ENCODE data around the gene TTYH3.

The TTYH3 gene

DNA sequence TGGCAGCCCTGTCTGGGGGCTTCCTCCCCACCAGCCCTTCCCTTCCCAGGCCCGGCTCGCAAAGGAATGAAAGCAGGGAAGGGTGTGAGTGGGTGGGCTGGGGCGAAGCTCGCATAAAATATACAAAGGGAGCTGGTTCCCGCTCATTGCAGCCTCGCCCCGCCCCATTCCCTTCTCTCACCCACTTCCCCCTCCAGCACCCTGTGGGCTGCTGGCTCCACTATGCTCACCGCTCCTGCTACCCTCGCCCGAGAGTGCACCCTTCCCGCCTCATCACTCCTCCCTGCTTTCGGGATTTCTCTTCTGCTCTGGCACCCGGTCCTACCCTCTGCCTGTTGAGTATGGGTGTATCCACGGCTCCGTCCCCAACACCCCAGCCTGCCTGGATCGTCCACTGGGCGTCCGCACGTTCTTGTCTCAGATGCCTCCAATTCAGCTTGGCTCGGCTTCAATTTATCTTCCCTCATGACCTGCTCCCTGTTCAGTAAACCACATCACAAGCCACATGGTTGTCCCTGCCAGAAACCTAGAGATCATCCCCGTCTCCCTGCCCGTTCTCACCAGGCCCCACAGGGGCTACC, 14.4 kb upstream of the TTYH3 start:
- no peak for DNase-seq

DNA sequence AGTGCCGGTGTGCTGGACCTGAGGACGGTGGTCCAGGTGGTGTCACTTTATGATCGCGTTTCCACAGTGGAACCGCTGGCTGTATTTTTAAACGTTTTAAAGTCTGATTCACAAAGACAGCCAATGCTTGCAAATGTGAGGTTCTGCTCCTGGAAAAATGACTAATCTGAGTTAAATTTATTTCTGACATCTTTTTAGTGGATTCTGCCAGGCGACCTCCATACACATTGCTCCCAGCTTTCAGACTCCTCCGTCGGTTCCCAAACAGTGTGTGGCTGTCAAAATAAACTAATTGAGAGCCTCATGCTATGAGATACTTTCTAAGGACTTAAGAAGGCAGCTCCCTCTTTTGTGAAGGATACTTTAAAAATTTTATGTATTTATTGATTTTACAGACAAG, 12.7 kb upstream of the TTYH3 start:
- no peak for DNase-seq

DNA sequence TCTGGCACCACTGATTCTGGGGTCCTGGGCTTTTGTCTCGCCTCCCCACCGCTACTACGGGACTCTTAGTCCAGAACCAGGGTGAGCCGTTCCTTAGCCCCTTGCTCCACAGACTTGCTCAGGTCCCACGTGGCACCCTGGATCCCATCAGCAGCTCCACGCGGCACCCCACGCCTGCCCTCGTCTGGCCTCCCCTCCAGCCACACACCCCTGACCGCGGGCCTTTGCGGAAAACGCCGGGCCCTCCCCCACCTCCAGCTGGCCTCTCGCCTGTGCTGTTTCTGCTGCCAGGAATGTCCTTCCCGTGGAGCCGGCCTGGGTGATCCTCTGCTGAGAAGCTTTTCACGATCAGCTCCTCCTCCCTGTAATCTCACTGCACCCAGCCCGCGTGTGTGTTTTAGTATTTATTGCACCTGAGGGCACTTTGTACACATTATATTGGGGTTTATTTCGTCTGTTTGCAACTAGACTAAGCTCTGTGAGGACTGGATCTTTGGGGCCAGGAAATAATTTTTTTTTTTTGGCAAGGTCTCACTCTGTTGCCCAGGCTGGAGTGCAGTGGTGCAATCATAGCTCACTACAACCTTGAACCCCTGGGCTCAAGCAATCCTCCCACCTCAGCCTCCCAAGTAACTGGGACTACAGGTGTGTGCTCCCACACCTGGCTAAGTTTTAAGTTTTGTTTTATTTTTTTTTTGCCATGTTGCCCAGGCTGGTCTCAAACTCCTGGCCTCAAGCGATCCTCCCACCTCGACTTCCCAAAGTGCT, 10.5 kb upstream of the TTYH3 start:
- no peak for DNase-seq

DNA sequence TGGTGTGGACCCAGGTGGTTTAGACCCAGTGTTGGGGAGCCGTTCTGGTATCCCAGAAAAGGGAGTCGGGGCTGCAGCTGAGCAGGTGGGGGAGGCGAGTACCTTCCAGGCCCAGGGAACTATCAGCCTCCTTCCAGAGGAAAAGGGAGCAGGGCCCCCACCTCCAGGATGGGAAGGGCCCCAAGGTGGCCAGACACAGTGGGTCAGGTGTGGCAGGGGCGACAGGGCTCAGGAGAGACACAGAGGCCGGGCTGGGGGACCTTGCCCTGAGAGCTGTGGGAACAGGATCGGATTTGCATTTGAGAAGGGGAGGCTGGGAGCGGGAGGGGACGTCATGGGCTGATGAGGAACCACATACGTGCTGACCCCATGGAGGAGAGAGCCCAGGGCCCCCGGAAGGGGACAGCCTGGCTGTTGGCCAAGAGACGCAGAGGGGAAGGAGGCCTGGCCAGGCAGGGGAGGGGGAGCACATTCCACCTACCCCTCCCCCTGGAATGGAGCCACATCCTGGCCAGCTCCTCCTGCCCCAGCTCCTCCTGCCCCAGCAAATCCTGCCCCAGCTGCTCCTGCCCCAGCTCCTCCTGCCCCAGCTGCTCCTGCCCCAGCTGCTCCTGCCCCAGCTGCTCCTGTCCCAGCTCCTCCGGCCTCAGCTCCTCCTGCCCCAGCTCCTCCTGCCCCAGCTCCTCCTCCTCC, 9.7 kb upstream of the TTYH3 start:
- peak; percentile 28 for DNase-seq

DNA sequence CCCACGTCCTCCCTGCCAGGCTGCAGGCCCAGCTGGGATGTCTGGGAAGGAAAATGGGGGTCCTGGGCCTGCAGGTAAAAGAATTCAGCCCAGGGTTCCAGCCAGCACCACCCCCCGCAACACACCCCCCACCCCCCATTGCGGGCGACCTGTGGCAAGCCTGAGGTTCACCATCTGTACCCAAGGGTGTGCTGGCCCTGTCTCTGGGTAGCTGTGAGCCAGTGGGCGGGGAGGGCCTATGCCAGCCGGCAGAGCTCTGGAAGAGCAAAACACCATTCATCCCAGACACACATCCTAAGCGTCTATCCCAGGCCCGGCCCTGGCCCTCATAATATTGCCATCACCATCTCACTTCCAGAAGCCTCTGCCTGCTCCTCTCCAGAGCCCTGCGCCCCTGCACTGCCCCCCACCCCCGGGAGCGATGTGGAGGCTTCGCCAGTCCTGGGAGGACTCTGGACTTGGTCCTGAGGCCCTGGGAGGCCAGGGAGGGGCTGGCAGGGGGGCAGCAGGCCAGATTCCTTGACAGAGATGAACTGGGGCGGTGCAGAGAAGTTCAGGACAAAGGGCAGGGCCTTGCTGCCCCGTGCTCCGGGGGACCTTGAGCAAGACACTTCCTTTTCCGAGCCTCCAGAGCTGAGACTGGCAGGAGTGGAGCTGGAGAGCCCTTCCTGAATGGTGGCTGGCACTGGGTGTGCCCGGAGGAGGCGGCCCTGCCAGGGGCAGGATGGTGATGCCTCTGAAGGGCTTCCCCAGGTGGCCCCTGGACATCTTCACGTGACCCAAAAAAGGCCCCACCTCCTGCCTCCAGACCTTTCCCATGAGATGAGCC, 8.7 kb upstream of the TTYH3 start:
- DNase-seq = peak; percentile 46

DNA sequence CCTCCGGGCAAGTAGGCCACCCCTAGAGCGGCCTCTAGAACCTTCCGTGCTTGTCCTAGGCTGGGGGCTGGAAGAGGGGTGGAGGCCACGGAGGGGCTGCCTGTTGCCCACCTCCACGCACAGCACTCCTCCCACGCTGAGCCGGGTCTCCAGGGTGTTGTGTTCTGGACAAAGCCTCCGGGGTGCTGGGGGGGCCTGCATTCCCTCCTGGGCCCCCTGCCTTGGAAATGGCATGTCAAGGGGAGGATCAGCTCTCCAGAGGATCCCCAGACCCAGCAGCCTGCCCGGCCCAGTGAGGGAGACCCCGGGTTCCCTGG, 8.1 kb upstream of the TTYH3 start:
- DNase-seq = no peak

DNA sequence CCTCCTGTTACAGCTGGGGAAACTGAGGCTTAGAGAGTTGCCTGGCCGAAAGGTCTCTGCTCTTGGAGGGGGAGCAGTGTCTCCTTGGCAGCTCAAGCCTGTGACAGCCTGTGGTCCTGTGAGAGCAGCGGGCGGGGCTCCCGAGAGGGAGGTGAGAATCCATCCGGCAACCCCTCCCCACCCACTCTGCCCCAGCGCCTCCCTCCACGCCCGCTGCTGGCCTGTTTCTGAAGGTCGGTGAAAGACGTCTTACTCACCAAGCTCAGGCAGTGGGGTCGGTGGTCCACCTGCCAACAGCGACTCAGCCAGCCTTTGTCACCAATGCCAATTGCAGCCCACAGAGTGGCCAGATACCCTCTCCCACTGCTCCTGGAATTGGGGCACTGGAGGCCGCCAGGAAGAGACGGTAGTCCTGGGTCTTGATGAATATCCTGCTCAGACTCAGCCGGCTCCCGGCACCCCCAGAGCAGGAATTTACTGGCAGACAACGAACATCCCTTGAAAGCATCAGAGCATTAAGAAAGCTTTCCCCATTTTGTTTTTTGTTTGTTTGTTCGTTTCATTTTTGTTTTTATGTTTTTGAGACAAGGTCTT, 7.4 kb upstream of the TTYH3 start:
- no peak for DNase-seq

DNA sequence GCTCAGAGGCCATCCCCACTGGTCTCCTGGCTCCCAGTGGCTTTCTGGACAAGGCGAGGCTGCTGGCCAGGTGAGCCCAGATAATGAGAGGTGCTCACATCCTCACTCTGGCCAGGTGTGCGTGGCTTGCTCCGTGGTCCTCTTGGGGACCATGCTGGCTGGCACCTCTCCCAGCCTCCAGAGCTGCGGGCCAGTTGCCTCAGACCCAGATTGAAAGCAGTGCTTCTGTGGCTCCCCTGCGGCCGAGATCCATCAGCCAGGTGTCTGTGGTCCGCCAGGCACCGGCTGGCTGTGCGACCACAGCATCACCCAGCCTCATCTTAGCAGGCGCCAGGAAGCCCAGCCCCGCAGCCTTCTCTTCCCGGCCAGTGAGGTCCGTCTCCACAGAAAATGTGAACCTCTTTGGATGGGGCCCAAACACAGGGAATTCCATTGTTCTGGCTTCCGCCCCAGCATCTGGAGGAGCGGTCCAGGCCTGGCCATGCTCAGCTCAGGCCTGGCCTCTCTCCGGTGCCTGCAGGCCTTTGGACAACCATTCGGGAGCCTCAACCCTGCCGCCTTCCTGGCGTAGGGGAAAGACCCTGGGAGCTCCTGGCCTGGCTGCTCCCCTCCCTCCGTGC, 5.2 kb upstream of the TTYH3 start:
- DNase-seq = no peak

DNA sequence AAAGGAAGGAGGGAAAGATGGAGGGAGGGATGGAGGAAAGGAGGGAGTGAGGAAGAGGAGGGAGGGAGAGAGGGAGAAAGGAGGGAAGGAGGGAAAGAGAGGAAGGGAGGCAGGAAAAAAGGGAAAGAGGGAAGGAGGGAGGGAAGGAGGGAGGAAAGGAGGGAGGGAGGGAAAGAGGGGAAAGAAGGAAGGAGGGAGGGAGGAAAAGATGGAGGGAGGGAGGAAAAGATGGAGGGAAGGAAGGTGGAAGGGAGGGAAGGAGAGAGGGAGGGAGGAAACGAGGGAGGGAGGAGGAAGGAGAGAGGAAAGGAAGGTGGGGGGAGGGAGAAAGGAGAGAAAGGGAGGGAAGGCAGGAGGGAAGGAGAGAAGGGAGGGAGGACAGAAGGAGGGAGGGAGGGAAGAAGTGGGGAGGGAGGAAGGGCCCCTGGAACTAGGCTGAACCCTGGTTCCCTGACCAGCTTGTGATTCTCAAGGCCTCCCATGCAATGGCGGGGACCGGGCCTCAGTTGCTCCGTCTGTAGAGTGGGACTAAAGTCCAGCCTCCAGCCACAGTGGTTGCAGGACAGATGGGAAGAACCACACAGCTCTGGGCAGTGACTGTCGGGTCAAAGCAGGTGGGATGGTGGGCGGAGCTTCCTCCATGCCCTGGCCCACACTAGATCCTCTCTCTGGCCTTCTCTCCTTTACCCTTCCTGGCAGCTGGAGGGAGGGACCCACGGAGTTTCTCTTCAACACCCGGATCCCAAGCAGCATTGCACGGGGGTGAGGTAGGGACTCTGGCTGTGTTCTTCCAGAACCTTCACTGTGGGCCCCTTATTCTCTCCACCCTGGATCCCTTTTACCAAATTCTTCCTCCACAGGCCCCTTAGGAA, 4.3 kb upstream of the TTYH3 start:
- DNase-seq = no peak

DNA sequence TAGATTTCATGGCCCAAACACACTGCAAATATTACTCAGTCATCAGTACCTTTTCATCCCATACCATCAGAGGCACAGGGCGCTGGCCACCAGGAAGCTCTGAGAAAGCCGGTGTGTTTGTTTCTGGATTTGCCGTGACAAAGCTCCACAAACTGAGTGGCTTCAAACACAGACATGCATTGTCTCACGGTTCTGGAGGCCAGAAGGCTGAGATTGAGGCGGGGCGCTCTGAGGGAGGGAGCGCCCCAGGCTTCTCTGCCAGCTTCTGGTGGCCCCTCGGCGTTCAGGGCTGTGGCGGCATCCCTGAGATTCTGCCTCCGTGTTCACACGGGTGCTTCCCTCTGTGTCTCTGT, 3.7 kb upstream of the TTYH3 start:
- DNase-seq = no peak

DNA sequence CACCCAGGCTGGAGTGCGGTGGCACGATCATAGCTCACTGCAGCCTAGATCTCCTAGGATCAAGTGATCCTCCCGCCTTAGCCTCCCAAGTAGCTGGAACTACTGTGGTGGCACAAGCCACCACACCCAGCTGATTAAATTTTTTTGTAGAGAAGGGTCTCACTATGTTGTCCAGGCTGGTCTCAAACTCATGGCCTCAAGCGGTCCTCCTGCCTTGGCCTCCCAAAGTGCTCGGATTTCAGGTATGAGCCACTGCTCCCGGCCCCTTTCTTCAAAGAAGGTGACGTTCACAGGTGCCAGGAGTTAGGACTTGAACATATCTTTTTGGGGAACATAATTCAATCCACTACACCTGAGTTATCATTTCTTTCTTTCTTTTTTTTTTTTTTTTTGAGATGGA, 2.9 kb upstream of the TTYH3 start:
- DNase-seq = no peak

DNA sequence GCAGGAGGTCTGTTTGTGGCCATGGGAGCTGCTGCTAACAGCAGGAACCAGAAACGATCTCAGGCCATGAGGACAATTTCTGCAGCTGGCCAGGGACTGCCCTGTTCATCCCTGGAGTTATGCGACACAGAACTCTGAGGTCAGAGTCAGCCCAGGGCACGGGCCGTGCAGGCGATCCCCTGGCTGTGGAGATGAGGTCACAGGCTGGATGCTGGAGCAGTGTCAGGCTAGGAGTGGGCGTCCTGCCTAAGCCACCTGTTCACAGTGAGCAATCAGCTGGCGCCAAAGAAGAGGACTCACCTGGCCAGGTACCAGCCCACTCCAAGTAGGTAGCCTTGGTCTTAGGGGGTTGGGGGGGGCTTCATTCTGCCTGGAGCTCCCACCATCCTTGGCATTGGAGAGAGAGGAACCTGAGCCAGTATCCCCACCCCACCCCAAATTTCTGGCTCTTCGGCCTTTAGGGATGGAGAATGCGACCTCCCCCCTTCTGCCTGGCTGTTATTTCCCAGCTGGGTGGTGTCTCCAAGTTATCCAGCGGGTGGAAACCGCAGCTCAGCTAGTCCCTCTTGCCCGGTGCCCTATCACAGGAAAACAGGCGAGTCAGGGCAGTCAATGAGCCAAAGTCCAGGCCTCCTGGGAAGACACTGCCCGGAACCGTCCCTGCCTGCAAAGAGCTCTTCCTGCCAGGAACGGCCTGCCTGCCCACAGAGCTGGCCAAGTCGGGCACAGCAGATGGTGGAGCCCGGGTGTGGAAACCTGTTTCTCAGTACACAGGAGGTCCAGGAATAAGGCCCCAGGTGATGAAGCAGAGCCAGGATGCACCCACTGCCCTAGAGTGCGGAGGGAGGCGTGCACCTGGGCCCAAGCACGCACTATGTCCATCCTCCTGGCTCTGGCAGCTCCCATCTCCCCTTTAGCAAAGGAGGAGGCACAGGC, 1.8 kb upstream of the TTYH3 start:
- DNase-seq = no peak

DNA sequence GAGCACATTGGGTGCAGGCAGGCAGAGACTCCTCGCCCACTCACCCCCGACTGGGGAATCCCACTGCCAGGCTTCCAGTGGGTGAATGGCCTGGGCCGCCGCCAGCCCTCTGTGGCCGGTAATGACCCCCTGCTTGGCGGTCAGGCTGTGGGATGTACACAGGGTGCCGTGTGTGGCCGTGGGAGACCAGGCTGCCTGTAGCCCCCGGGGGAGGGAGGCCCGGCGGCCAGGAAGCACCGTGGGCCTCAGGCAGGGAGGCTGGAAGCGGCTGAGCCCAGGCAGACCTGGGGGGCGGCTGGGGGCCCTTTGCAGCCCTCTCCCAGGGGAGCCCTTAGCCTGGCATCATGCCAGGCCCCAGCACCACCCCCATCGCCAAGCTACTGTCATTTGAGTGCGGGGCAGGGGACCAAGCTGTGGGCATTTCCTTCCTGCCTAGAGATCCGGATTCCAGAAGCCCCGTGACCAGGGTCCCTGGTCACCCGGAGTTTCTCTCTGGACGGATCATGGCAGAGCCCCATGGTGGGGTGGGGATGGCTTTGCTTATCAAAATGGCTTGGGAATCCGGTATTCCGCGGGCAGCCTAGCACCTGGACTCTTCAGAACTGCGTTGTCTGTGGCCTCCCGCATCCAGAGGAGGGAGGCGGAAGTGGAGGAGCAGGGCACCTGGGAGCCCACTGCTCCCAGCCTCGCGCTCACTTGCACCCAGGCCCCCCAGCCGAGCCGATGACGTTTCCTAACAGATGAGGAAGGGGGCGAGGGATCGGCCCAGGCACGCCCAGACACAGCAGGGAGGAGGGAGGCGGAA, 1.1 kb downstream of the TTYH3 start:
- peak; percentile 72 for DNase-seq

DNA sequence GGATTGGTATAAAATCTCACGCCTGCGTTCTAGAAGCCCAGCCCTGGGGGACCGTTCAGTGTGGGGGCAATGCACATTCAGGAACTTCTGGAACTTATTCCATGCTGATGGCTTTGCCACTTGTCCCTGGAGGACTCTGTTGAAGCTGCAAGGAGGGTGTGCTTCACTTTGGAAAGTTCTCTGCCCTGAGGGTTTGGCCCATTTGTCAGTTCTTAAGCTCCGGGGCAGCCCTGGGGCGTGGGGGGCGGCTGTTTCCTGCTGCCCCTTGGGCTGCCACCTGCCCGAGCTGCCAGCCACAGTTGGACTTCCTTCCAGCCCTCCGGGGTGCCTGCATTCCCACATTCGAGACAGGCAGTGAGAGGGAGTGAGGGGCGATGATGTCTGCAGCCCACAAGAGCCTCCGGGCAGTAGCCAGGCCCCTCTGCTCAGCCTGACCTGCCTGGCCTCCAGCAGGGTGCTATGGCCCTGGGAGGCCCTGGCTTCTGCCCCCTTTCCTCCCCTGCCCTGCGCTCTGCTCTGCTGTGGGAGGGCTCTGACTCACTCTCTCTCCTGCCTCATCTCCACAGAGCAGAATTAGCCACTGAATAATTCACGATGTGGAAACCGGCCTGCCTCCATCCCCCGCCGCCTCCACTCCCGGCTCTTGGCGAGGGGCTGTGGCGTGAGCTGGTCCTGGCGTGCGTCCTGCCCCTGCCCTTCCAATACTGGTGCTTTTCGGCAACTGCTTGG, 1.9 kb downstream of the TTYH3 start:
- no peak for DNase-seq

DNA sequence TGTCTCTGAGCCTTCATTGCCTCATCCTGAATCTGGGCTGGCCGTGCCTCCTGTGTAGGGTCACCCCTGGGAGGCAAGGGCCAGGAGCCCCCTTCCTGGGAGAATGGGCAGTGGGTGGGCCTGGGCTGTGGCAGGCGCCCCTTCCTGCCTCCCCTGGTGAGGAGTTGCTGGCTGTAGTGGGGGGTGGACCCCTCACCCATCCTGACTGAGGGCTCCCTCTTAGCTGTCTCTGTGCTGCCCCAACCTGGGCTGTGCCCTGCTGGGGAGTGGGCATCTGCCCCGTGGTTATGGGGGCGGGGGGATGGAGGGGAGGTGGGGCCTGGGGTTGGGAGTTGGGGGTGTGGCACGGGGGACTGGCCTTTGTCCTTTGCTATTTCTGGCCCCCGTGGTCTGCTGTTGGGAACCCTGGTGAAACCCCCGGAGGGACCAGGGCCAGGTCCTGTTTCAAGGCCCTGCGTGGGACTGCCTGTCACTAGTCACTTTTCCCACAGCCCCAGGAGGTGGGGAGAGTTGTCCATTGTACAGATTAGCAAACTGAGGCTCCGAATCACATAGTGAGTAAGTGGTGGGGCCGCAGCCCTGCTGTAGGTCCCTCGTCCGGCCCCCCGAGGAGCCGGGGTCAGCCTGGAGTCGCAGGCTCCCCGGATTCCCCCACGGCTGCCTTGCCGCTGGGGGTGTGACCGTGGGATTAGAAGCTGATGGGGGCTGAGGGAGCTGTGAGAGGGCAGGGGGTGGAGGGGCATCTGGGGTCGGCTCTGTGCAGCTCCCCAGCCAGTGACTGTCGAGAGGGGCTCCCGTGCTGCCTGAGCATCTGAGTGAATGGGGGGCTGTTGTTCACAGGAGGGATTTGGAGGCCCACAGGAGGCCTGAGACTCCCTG, 2.7 kb downstream of the TTYH3 start:
- no peak for DNase-seq

DNA sequence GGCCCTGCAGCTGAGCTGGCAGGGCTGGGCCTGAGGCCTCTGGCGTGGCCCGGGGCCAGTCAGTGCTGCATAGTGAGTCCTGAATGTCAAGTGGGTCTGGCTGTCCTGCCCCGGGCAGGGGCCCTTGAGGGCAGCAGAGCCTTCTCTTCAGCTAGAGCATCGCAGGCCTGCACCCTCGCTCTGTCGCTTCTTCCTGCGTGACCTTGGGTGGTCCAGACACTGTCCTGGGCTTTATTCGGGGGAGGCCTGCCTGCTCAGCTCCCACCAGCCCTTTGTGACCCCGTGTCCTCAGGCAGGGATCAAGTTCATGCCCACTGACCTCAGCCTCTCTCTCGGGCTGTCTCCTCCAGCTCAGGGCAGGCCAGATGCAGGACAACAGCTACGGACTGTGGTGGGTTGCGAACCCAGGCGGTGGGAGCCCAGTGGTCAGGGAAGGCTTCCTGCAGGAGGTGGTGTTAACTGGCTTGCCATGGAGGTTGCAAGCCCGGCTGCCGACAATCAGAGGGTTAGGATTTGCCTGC, 3.4 kb downstream of the TTYH3 start:
- no peak for DNase-seq

DNA sequence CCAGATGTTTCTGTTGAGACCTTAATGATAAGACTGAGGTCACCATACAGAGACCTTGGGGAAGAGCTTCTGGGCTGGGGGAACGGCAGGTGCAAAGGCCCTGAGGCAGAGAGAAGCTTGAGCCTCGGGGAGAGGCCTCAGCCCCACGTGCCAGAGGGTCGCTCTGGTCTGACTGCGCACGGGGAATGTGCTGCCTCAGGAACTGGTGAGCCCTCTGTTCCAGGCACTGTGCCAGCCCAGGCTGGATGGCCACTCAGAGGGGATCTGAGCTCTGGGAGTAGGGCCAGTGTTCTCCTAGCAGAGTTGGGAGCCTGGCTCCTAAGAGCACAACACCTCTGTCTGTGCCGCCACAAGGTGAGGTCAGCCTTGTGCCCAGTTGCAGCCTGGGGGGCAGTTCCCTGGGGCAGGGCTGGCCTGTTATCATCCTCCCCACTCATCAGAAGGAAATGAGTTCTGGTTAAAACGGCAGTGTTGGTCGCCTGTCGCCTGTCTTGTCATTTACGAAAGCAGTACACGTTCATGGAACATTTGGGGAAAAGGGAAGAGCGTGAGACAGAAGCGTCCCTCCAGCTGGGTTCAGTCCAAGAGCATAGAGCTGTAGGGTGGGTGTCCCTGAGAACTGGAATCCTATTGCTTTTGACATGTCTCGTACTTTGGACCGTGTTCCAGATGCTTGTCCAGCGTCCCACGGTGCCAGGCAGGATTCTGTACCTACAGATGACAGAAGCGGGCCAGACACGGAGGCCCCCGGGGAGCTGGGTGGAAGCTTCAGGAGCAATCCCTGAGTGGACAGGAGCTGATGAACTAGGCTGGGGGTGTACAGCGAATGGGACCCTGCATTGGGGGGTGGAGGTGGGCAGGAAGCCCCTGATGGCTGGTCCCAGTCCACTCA, 4.3 kb downstream of the TTYH3 start:
- no peak for DNase-seq

Data from NCI-H1694 (cell line).